SK-N-SH (cell line): ENCODE measurements around the gene LRCH2. TPM values are rescaled to one million over a fixed set of nuclear protein-coding genes. Genes with fewer than 3 reads are reported as not detected.

Source experiments
- CTCF ChIA-PET: fragments of 300-600, 350-600 bp; formaldehyde crosslinking; extraction: SDS; loops from one replicate; lab custom pipeline; 2021; lab: Yijun Ruan, JAX
- POLR2A ChIA-PET: fragments of 350-600 bp; sonication (Branson Sonifier 250); formaldehyde crosslinking; extraction: SDS; loops from one replicate; lab custom pipeline; 2020; ENCODE audit warnings: antibody characterized with exemption, inconsistent platforms; lab: Yijun Ruan, JAX
- DNase-seq: peaks from one replicate; pipeline ENCODE4 v3.0.0; 2012
- H2AFZ ChIP-seq: fragments of 200-600 bp; sonication (generic); 2 replicates; pipeline ENCODE4 v1.8.1; 2016; ENCODE audit warnings: antibody characterized with exemption, mild to moderate bottlenecking, low read depth
- H3F3A ChIP-seq: fragments of 200-600 bp; sonication (generic); replicated peaks from 2 replicates; pipeline ENCODE3; 2016; ENCODE audit warnings: antibody characterized with exemption, mild to moderate bottlenecking; ENCODE audit not compliant: insufficient read depth
- H3K27ac ChIP-seq, 2 experiments: fragments of 200-500 bp in 1 of 2; fragments of 200-600 bp in 1 of 2; sonication (Bioruptor generic) in 1 of 2; sonication (generic), shearing (Covaris generic) in 1 of 2; 2 replicates each; pipeline versions ENCODE4 v1.5.1 to v1.6.1; 2014 to 2016; ENCODE audit warnings: low read depth in 2 of 2, inconsistent platforms in 1 of 2, low read length in 1 of 2, mild to moderate bottlenecking in 1 of 2, mixed read lengths in 1 of 2
- H3K27me3 ChIP-seq: fragments of 200-600 bp; sonication (generic), shearing (Covaris generic); 2 replicates; pipeline ENCODE4 v1.6.1; 2016; ENCODE audit warnings: mixed run types; ENCODE audit not compliant: insufficient read depth
- H3K36me3 ChIP-seq, 2 experiments: fragments of 200-500 bp in 1 of 2; fragments of 200-600 bp in 1 of 2; sonication (Bioruptor generic) in 1 of 2; sonication (generic) in 1 of 2; replicated peaks in 1 of 2; 2 replicates each; pipeline versions ENCODE3 to v1.5.1; 2014 to 2016; ENCODE audit warnings: low read length in 1 of 2, mild to moderate bottlenecking in 1 of 2; ENCODE audit not compliant: insufficient read depth in 2 of 2, control insufficient read depth in 1 of 2
- H3K4me1 ChIP-seq, 2 experiments: fragments of 200-500 bp in 1 of 2; fragments of 200-600 bp in 1 of 2; sonication (Bioruptor generic) in 1 of 2; sonication (generic), shearing (Covaris generic) in 1 of 2; 2 replicates each; pipeline versions ENCODE4 v1.5.1 to v1.6.1; 2014 to 2016; ENCODE audit warnings: low read depth in 1 of 2, low read length in 1 of 2, mixed run types in 1 of 2; ENCODE audit not compliant: insufficient read depth in 2 of 2, control insufficient read depth in 1 of 2
- H3K4me2 ChIP-seq: fragments of 200-600 bp; sonication (generic), shearing (Covaris generic); 2 replicates; pipeline ENCODE4 v1.6.1; 2017; ENCODE audit warnings: mixed run types
- H3K4me3 ChIP-seq, 2 experiments: fragments of 200-500 bp in 1 of 2; fragments of 200-600 bp in 1 of 2; sonication (Bioruptor generic) in 1 of 2; sonication (generic), shearing (Covaris generic) in 1 of 2; 2 replicates each; pipeline versions ENCODE4 v1.5.1 to v1.8.1; 2014 to 2016; ENCODE audit warnings: low read depth in 2 of 2, inconsistent platforms in 1 of 2, low read length in 1 of 2, mild to moderate bottlenecking in 1 of 2, mixed read lengths in 1 of 2, moderate library complexity in 1 of 2
- H3K79me2 ChIP-seq: fragments of 200-600 bp; sonication (generic); 2 replicates; pipeline ENCODE4 v1.8.1; 2017; ENCODE audit warnings: mild to moderate bottlenecking; ENCODE audit not compliant: insufficient read depth
- H3K9ac ChIP-seq: fragments of 200-600 bp; sonication (generic); 2 replicates; pipeline ENCODE4 v1.6.1; 2017; ENCODE audit warnings: mixed run types
- H3K9me2 ChIP-seq: fragments of 200-600 bp; sonication (generic); 2 replicates; pipeline ENCODE4 v1.6.1; 2017; ENCODE audit warnings: mixed run types
- H3K9me3 ChIP-seq: fragments of 200-600 bp; sonication (generic); 2 replicates; pipeline ENCODE4 v1.6.1; 2017; ENCODE audit warnings: mixed run types, mild to moderate bottlenecking, moderate library complexity
- H4K20me1 ChIP-seq: fragments of 200-600 bp; sonication (generic); 2 replicates; pipeline ENCODE4 v1.6.1; 2017; ENCODE audit warnings: mild to moderate bottlenecking, mixed run types; ENCODE audit not compliant: insufficient read depth
- CHD2 ChIP-seq: fragments of 150-350 bp; IDR thresholded peaks from 2 replicates; pipeline ENCODE4 v1.6.1; 2018; ENCODE audit warnings: low read length; ENCODE audit not compliant: partially characterized antibody
- CTCF ChIP-seq: fragments of 200-600 bp; sonication (generic); IDR thresholded peaks from 2 replicates; pipeline ENCODE4 v1.6.1; 2017; ENCODE audit warnings: antibody characterized with exemption, mild to moderate bottlenecking, moderate library complexity
- FOXM1 ChIP-seq: IDR thresholded peaks from 2 replicates; pipeline ENCODE4 v1.4.0; 2012; ENCODE audit warnings: low read depth, mild to moderate bottlenecking
- IRF3 ChIP-seq: fragments of 150-350 bp; IDR thresholded peaks from 2 replicates; pipeline ENCODE4 v1.6.1; 2016; ENCODE audit warnings: mild to moderate bottlenecking, low read depth, low read length
- MAX ChIP-seq: IDR thresholded peaks from 2 replicates; pipeline ENCODE4 v1.4.0; 2012; ENCODE audit warnings: low read depth
- MEF2A ChIP-seq: IDR thresholded peaks from 2 replicates; pipeline ENCODE4 v1.4.0; 2012; ENCODE audit warnings: low read depth, borderline replicate concordance
- NFIC ChIP-seq: IDR thresholded peaks from 2 replicates; pipeline ENCODE4 v1.4.0; 2012; ENCODE audit warnings: borderline replicate concordance
- PBX3 ChIP-seq: IDR thresholded peaks from 2 replicates; pipeline ENCODE4; 2012
- POLR2AphosphoS5 ChIP-seq: IDR thresholded peaks from 2 replicates; pipeline ENCODE4 v1.6.1; 2012; ENCODE audit warnings: low read depth, low read length
- RCOR1 ChIP-seq: fragments of 150-350 bp; IDR thresholded peaks from 2 replicates; pipeline ENCODE4 v1.6.1; 2017; ENCODE audit warnings: antibody characterized with exemption, low read length
- RFX5 ChIP-seq: IDR thresholded peaks from 2 replicates; pipeline ENCODE4 v1.6.1; 2012; ENCODE audit warnings: mild to moderate bottlenecking, improper control_type of control experiment, low read length
- SMC3 ChIP-seq: IDR thresholded peaks from 2 replicates; pipeline ENCODE4 v1.6.1; 2012; ENCODE audit warnings: low read depth, low read length, improper control_type of control experiment
- TAF1 ChIP-seq: IDR thresholded peaks from 2 replicates; pipeline ENCODE4 v1.6.1; 2012; ENCODE audit warnings: low read depth, mild to moderate bottlenecking, low read length, moderate library complexity, borderline replicate concordance
- TEAD4 ChIP-seq: IDR thresholded peaks from 2 replicates; pipeline ENCODE4 v1.4.0; 2012; ENCODE audit warnings: mild to moderate bottlenecking, borderline replicate concordance; ENCODE audit not compliant: insufficient read depth
- USF2 ChIP-seq: fragments of 150-350 bp; IDR thresholded peaks from 2 replicates; pipeline ENCODE4 v1.6.1; 2017; ENCODE audit warnings: antibody characterized with exemption, low read length, low read depth, borderline replicate concordance
- YY1 ChIP-seq: IDR thresholded peaks from 2 replicates; pipeline ENCODE4 v1.4.0; 2012; ENCODE audit warnings: low read depth, mild to moderate bottlenecking
- ZBTB33 ChIP-seq: IDR thresholded peaks from 2 replicates; pipeline ENCODE4 v1.4.0; 2012; ENCODE audit warnings: low read depth, borderline replicate concordance
- WGBS: methylation state at CpG from one replicate; pipeline ENCODE4 v1.1.6; 2017; ENCODE audit warnings: low lambda C conversion rate; 5-methylcytosine and 5-hydroxymethylcytosine counted together
- polyA plus RNA-seq, 3 experiments: library from polyadenylated mRNA; depleted of rRNA; stranded (reverse); fragments of >200 nt; gene quantifications; 2 replicates each; pipeline ENCODE4 v1.2.3, GENCODE V29; 2012

LRCH2 gene
- polyA plus RNA-seq (2012; rRNA removed): 1.7 and 2.3 TPM in 2 replicates
- polyA plus RNA-seq (2012; cell fraction: cytosol; rRNA removed): 2.9 and 3.5 TPM in 2 replicates
- 1.1 and 2.7 TPM in 2 replicates for polyA plus RNA-seq (2012; cell fraction: nucleus; rRNA removed)

- H3K4me2 ChIP-seq: peak within 1 kb of the TSS; percentile 72
- peak within 1 kb of the TSS; percentile 79 for H2AFZ ChIP-seq
- peak within 1 kb of the TSS; percentile 42; the same call in 1 of the 2 replicates for H3K9ac ChIP-seq
- no peaks in the 10 kb centered on the region; a peak in 1 of 4 replicates for H3K4me1 ChIP-seq
- peak within 1 kb of the TSS; percentile 57 to 72 for H3K4me3 ChIP-seq
- no peaks in the 10 kb centered on the region for H3K36me3 ChIP-seq
- peak; percentile 86 for DNase-seq
- H3K79me2 ChIP-seq: no peaks in the 10 kb centered on the region; the same call in 1 of the 2 replicates
- no peaks in the 10 kb centered on the region for H3K27me3 ChIP-seq
- WGBS: 3% methylated on average over 29 of the region's 59 CpGs
- no peaks in the 10 kb centered on the region for H3K9me2 ChIP-seq
- no peak for TF ChIP-seq IRF3
- no peak for TF ChIP-seq RCOR1
- no peak for TF ChIP-seq SMC3
- no peak for TF ChIP-seq MEF2A
- TF ChIP-seq YY1: peak; percentile 72
- TF ChIP-seq USF2: no peak
- TF ChIP-seq RFX5: no peak
- TF ChIP-seq PBX3: no peak
- no peak for TF ChIP-seq MAX
- no peak for TF ChIP-seq ZBTB33
- no peak for TF ChIP-seq TAF1
- TF ChIP-seq POLR2AphosphoS5: peak; percentile 33; the same call in 1 of the 2 replicates
- TF ChIP-seq CTCF: no peak
- no peak for TF ChIP-seq FOXM1
- no peak for TF ChIP-seq CHD2
- TF ChIP-seq NFIC: no peak
- no peak for TF ChIP-seq TEAD4
- H4K20me1 ChIP-seq: no peaks in the 10 kb centered on the region
- H3F3A ChIP-seq: no peaks in the 10 kb centered on the region
- POLR2A ChIA-PET: no interaction called here
- no peaks in the 10 kb centered on the region for H3K9me3 ChIP-seq
- CTCF ChIA-PET: no interaction called here
- peak within 1 kb of the TSS; percentile 23 to 53; a peak in 2 of 4 replicates for H3K27ac ChIP-seq
Observed at GRCh38 chrX:115233497-115234455, at the start of gene LRCH2. TSS of gene LRCH2 (minus strand) at chrX:115234096. CDS start at chrX:115234041, 55 bp downstream.
